ENCODE measurements around the gene NME7. TPM values are rescaled to one million over a fixed set of nuclear protein-coding genes. Genes with fewer than 3 reads are reported as not detected.

NME7 gene
- total RNA-seq, 4 donors from 2014 or later = 3.7 to 8.4 (median 5.5) TPM

- H3K27me3 ChIP-seq = no peaks in the 10 kb centered on the region
- H3K4me1 ChIP-seq = peaks cover 0 to 7% of the 10 kb centered on the region in 2 donors
- H3K36me3 ChIP-seq = no peaks in the 10 kb centered on the region
- in situ Hi-C loops (cut with MboI; ENCODE audit: low sequenced_read_pairs in 4 of 4) (no loop called here), intact Hi-C loops (cut with DNase I; ENCODE audit: low total_unique reads) (no loop called here)
- no peak overlapping the region for H3K4me3 ChIP-seq
- DNase-seq = no peak
- no peaks in the 10 kb centered on the region for H3K9me3 ChIP-seq
- H3K27ac ChIP-seq = no peak overlapping the region
- no peak for ATAC-seq
- TF ChIP-seq POLR2A (IDR thresholded peaks at IDR 0.05) (no peak), CTCF (IDR thresholded peaks at IDR 0.05 in 4 of 5, conservative IDR thresholded peaks at IDR 0.05 in 1 of 5) (no peak)
These were observed 216.2 kb downstream of the NME7 start for GRCh38 chr1:169151338-169151837.

- intact Hi-C loops (cut with DNase I; ENCODE audit: low total_unique reads) = no loop called here
- Histone ChIP-seq H3K9me3 (no peaks in the 10 kb centered on the region), H3K4me1 (peaks cover 0 to 7% of the 10 kb centered on the region in 2 donors), H3K4me3 (no peak overlapping the region), H3K27ac (no peak overlapping the region), H3K27me3 (no peaks in the 10 kb centered on the region), H3K36me3 (no peaks in the 10 kb centered on the region)
- no peak for TF ChIP-seq CTCF (IDR thresholded peaks at IDR 0.05 in 4 of 5, conservative IDR thresholded peaks at IDR 0.05 in 1 of 5)
- TF ChIP-seq POLR2A (IDR thresholded peaks at IDR 0.05) = no peak
- DNase-seq (no peak), ATAC-seq (no peak)
- in situ Hi-C loops (cut with MboI; ENCODE audit: low sequenced_read_pairs in 4 of 4) = no loop called here
These were observed 216.8 kb downstream of the NME7 start for GRCh38 chr1:169150641-169151337.

GRCh38 chr1:169149555-169150286, 217.9 kb downstream of the NME7 start:
- H3K4me3 ChIP-seq = no peak overlapping the region
- DNase-seq (no peak), ATAC-seq (no peak)
- no peak for TF ChIP-seq POLR2A (IDR thresholded peaks at IDR 0.05)
- no peak for TF ChIP-seq CTCF (IDR thresholded peaks at IDR 0.05 in 4 of 5, conservative IDR thresholded peaks at IDR 0.05 in 1 of 5)
- H3K4me1 ChIP-seq = peaks cover 6 to 10% of the 10 kb centered on the region in 2 donors
- peak overlapping the region in 1 of 4 donors; percentile 77 for H3K27ac ChIP-seq
- H3K9me3 ChIP-seq = no peaks in the 10 kb centered on the region
- in situ Hi-C loops (cut with MboI; ENCODE audit: low sequenced_read_pairs in 4 of 4) = no loop called here
- H3K36me3 ChIP-seq = no peaks in the 10 kb centered on the region
- H3K27me3 ChIP-seq = no peaks in the 10 kb centered on the region
- intact Hi-C loops (cut with DNase I; ENCODE audit: low total_unique reads) = no loop called here

- TF ChIP-seq POLR2A (IDR thresholded peaks at IDR 0.05) = no peak
- TF ChIP-seq CTCF (IDR thresholded peaks at IDR 0.05 in 4 of 5, conservative IDR thresholded peaks at IDR 0.05 in 1 of 5) = no peak
- Histone ChIP-seq H3K36me3 (no peaks in the 10 kb centered on the region), H3K27ac (peak overlapping the region; percentile 42 to 77 (median 62)), H3K9me3 (no peaks in the 10 kb centered on the region), H3K4me1 (peaks cover 14 to 21% of the 10 kb centered on the region in 2 donors), H3K4me3 (no peak overlapping the region), H3K27me3 (no peaks in the 10 kb centered on the region)
- ATAC-seq = peak; percentile 68 to 89
- DNase-seq = peak in 1 of 2 donors; percentile 26
- intact Hi-C loops (cut with DNase I; ENCODE audit: low total_unique reads) (no loop called here), in situ Hi-C loops (cut with MboI; ENCODE audit: low sequenced_read_pairs in 4 of 4) (no loop called here)
These were observed 218.9 kb downstream of the NME7 start for GRCh38 chr1:169148472-169149252.

All from gastrocnemius medialis (tissue), 4 donors.